HG02870 (cell line): Measurements from ENCODE around the gene APOBEC3B.
A peak's percentile ranks its signal among the peaks of the same experiment; 100 is the strongest.
"Not testable (repeated sequence)": the region's sequence is repeated elsewhere in the genome, so short reads cannot be mapped to it uniquely, and the experiment has no call there.

ENCODE experiments used
- ATAC-seq: cut with Tn5 transposase; IDR thresholded peaks from one replicate; pipeline ENCODE4 v1.9.1; 2021; ENCODE audit warnings: mild to moderate bottlenecking, moderate library complexity; ENCODE audit not compliant: unreplicated experiment

The APOBEC3B gene

GRCh38 chr22:38965614-38966379, 16.4 kb upstream of the APOBEC3B start:
- no peak for ATAC-seq

- ATAC-seq, result no peak
These were observed 15.8 kb upstream of the APOBEC3B start for GRCh38 chr22:38966380-38966702.

GRCh38 chr22:38966942-38967341, 15.2 kb upstream of the APOBEC3B start:
- no peak for ATAC-seq

- no peak for ATAC-seq
These were observed 14.4 kb upstream of the APOBEC3B start for GRCh38 chr22:38967451-38968450.

GRCh38 chr22:38968801-38969200, 13.3 kb upstream of the APOBEC3B start:
- ATAC-seq, result no peak

- no peak for ATAC-seq
These were observed 11.6 kb upstream of the APOBEC3B start for GRCh38 chr22:38970551-38970950.

GRCh38 chr22:38971202-38971601, 10.9 kb upstream of the APOBEC3B start:
- no peak for ATAC-seq

- ATAC-seq, result no peak
These were observed 10.4 kb upstream of the APOBEC3B start for GRCh38 chr22:38971791-38972190.

GRCh38 chr22:38972558-38972957, 9.6 kb upstream of the APOBEC3B start:
- ATAC-seq, result no peak

GRCh38 chr22:38973289-38974169, 8.6 kb upstream of the APOBEC3B start:
- no peak for ATAC-seq

GRCh38 chr22:38974170-38974825, 7.8 kb upstream of the APOBEC3B start:
- ATAC-seq, result no peak

GRCh38 chr22:38974826-38975175, 7.3 kb upstream of the APOBEC3B start:
- no peak for ATAC-seq

GRCh38 chr22:38977289-38977688, 4.9 kb upstream of the APOBEC3B start:
- ATAC-seq, result not testable (repeated sequence)

GRCh38 chr22:38980587-38980986, 1.6 kb upstream of the APOBEC3B start:
- not testable (repeated sequence) for ATAC-seq

- peak; percentile 5 for ATAC-seq
These were observed 849 bp upstream of the APOBEC3B start for GRCh38 chr22:38981005-38981991.

GRCh38 chr22:38984224-38984623, 2.1 kb downstream of the APOBEC3B start:
- no peak for ATAC-seq

GRCh38 chr22:38984784-38985757, 2.9 kb downstream of the APOBEC3B start:
- peak; percentile 59 for ATAC-seq

- ATAC-seq, result no peak
These were observed 4.5 kb downstream of the APOBEC3B start for GRCh38 chr22:38986629-38987028.
